SU-DHL-6 (cell line): ENCODE data around the gene PLEKHA5.

ENCODE experiments used
- H2AFZ ChIP-seq: fragments of 200-600 bp; sonication (generic); 2 replicates; pipeline ENCODE4 v1.6.1; 2014; ENCODE audit warnings: low read depth, mild to moderate bottlenecking, moderate library complexity, mixed read lengths, antibody characterized with exemption, low read length; ENCODE audit not compliant: severe bottlenecking
- H3F3A ChIP-seq: fragments of 200-600 bp; shearing (Covaris generic); 2 replicates; pipeline ENCODE4 v1.6.0; 2016; ENCODE audit warnings: antibody characterized with exemption, mild to moderate bottlenecking; ENCODE audit not compliant: insufficient read depth
- H3K27ac ChIP-seq: fragments of 200-600 bp; sonication (generic); 2 replicates; pipeline ENCODE4 v1.5.1; 2016; ENCODE audit warnings: low read depth, mild to moderate bottlenecking, low read length, moderate library complexity, mixed read lengths
- H3K27me3 ChIP-seq: fragments of 200-600 bp; sonication (generic), shearing (Covaris generic); 2 replicates; pipeline ENCODE4 v1.6.0; 2014; ENCODE audit warnings: mild to moderate bottlenecking, low read length
- H3K36me3 ChIP-seq: fragments of 200-600 bp; sonication (generic); 2 replicates; pipeline ENCODE4 v1.6.1; 2014; ENCODE audit warnings: mild to moderate bottlenecking, low read length, mixed read lengths
- H3K4me2 ChIP-seq: fragments of 300-600, 200-600 bp; shearing (Covaris generic), sonication (generic); 2 replicates; pipeline ENCODE4 v1.6.0; 2014; ENCODE audit warnings: low read length, low read depth, mild to moderate bottlenecking; ENCODE audit not compliant: poor library complexity, severe bottlenecking
- H3K4me3 ChIP-seq: fragments of 200-600 bp; sonication (generic); 2 replicates; pipeline ENCODE4 v1.5.1; 2014; ENCODE audit warnings: antibody characterized with exemption, low read length, mild to moderate bottlenecking, mixed read lengths; ENCODE audit not compliant: insufficient read depth, poor library complexity, severe bottlenecking
- H3K79me2 ChIP-seq: fragments of 200-600 bp; sonication (generic); 2 replicates; pipeline ENCODE4 v1.6.1; 2014; ENCODE audit warnings: mild to moderate bottlenecking, low read length, moderate library complexity; ENCODE audit not compliant: insufficient read depth
- H3K9ac ChIP-seq: fragments of 200-600 bp; sonication (generic); 2 replicates; pipeline ENCODE4 v1.7.0; 2014; ENCODE audit warnings: mild to moderate bottlenecking, low read length
- H3K9me2 ChIP-seq: fragments of 200-600 bp; sonication (generic); replicated peaks from 2 replicates; pipeline ENCODE4 v1.6.1; 2014; ENCODE audit warnings: low read length; ENCODE audit not compliant: insufficient read depth
- H3K9me3 ChIP-seq: fragments of 200-600 bp; sonication (generic); 2 replicates; pipeline ENCODE4 v1.6.1; 2014; ENCODE audit warnings: low read length, mixed read lengths; ENCODE audit not compliant: insufficient read depth
- H4K20me1 ChIP-seq: fragments of 200-600 bp; sonication (generic); 2 replicates; pipeline ENCODE4 v1.6.1; 2014; ENCODE audit warnings: low read depth, mild to moderate bottlenecking, antibody characterized with exemption, low read length, moderate library complexity, mixed read lengths
- CTCF ChIP-seq: fragments of 200-600 bp; sonication (generic); IDR thresholded peaks from one replicate; pipeline ENCODE4 v1.5.1; 2017; ENCODE audit warnings: antibody characterized with exemption, mild to moderate bottlenecking, low read length, moderate library complexity; ENCODE audit not compliant: insufficient read depth, poor library complexity, severe bottlenecking
- EZH2phosphoT487 ChIP-seq: fragments of 200-600 bp; sonication (generic), shearing (Covaris generic); conservative IDR thresholded peaks from 2 replicates; pipeline ENCODE4 v1.6.1; 2018; ENCODE audit warnings: mild to moderate bottlenecking, antibody characterized with exemption, low read length, moderate library complexity, mixed read lengths

Gene PLEKHA5

GRCh38 chr12:19093218-19093617, 36.3 kb upstream of the PLEKHA5 start:
- Histone ChIP-seq H3K4me3 (no peak overlapping the region), H3K79me2 (no peaks in the 10 kb centered on the region), H4K20me1 (no peaks in the 10 kb centered on the region), H3K36me3 (no peaks in the 10 kb centered on the region), H3K4me2 (no peak overlapping the region), H3K27ac (no peak overlapping the region), H2AFZ (no peak overlapping the region), H3F3A (no peaks in the 10 kb centered on the region), H3K9me2 (no peaks in the 10 kb centered on the region), H3K9me3 (no peaks in the 10 kb centered on the region), H3K27me3 (no peaks in the 10 kb centered on the region), H3K9ac (no peak overlapping the region)
- TF ChIP-seq CTCF (no peak), EZH2phosphoT487 (no peak)

- no peak overlapping the region for H2AFZ ChIP-seq
- H3K4me3 ChIP-seq, result no peak overlapping the region
- no peaks in the 10 kb centered on the region for H3K9me2 ChIP-seq
- no peaks in the 10 kb centered on the region for H3F3A ChIP-seq
- no peaks in the 10 kb centered on the region for H3K36me3 ChIP-seq
- H3K79me2 ChIP-seq, result no peaks in the 10 kb centered on the region
- H3K27ac ChIP-seq, result no peak overlapping the region
- H3K4me2 ChIP-seq, result no peak overlapping the region
- H3K9ac ChIP-seq, result no peak overlapping the region
- H3K9me3 ChIP-seq, result no peaks in the 10 kb centered on the region
- TF ChIP-seq EZH2phosphoT487, result no peak
- TF ChIP-seq CTCF, result no peak
- no peaks in the 10 kb centered on the region for H3K27me3 ChIP-seq
- no peaks in the 10 kb centered on the region for H4K20me1 ChIP-seq
Measured at GRCh38 chr12:19095331-19095730, 34.2 kb upstream of the PLEKHA5 start.

- no peak overlapping the region for H3K27ac ChIP-seq
- no peak overlapping the region for H3K9ac ChIP-seq
- H3K9me2 ChIP-seq, result no peaks in the 10 kb centered on the region
- no peak overlapping the region for H2AFZ ChIP-seq
- no peaks in the 10 kb centered on the region for H3K36me3 ChIP-seq
- H3K79me2 ChIP-seq, result no peaks in the 10 kb centered on the region
- no peak overlapping the region for H3K4me3 ChIP-seq
- no peak for TF ChIP-seq CTCF
- TF ChIP-seq EZH2phosphoT487, result no peak
- no peaks in the 10 kb centered on the region for H3K27me3 ChIP-seq
- no peaks in the 10 kb centered on the region for H3F3A ChIP-seq
- no peaks in the 10 kb centered on the region for H3K9me3 ChIP-seq
- H4K20me1 ChIP-seq, result no peaks in the 10 kb centered on the region
- H3K4me2 ChIP-seq, result no peak overlapping the region
Measured at GRCh38 chr12:19095756-19096480, 33.6 kb upstream of the PLEKHA5 start.

- Histone ChIP-seq H3F3A (no peaks in the 10 kb centered on the region), H3K9me2 (no peaks in the 10 kb centered on the region), H3K79me2 (no peaks in the 10 kb centered on the region), H3K9ac (no peak overlapping the region), H3K27ac (no peak overlapping the region), H4K20me1 (no peaks in the 10 kb centered on the region), H2AFZ (no peak overlapping the region), H3K9me3 (no peaks in the 10 kb centered on the region), H3K4me3 (no peak overlapping the region), H3K4me2 (no peak overlapping the region), H3K36me3 (no peaks in the 10 kb centered on the region), H3K27me3 (no peaks in the 10 kb centered on the region)
- TF ChIP-seq CTCF, result no peak
Measured at GRCh38 chr12:19105463-19105862, 24.1 kb upstream of the PLEKHA5 start.
